NCI-H1417 treated with DMSO at 0.1 percent for 48 hours (cell line): ENCODE results near the gene ZCCHC24.

ENCODE experiments used
- DNase-seq: peaks from one replicate; lab custom pipeline; 2025; lab: John Stamatoyannopoulos, UW

ZCCHC24 gene

DNA sequence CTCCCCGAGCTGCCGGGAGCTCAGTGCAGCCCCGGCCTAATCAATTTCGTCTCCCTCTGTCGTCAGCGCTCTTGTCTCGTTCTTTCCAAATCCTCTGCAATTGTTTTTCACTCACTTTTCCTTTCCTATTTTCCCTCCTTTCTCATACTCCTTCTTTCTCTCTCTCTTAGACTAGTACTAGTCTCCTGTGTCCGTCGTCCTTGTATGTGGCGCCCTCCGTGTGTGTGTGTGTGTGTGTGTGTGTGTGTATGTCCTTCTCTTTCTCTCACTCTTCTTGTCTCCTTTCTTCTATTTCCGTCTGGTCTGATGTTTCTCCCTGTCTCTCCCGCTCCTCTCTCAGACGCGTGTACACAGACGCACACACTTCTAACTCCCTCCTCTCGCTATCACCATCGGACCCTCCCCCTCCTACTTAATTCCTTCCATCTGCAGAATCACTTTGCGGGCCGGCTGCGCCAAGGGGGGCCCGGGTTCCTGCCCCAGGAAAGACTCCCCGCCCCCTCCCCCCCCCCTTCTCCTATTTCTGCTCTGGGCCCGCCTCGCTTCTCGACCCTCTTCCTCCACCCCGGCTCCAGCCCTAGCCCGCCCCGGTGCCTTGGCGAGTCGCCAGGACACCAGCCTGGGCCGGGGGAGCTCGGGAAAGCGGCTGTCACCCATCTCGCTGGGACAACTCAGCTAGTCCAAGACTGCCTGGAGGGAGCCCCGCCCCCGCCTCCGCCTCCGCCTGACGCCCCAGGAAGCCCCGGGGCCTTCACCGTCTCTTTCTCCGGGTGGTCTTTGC lies 743 bp upstream of the ZCCHC24 start:
- no peak for DNase-seq

DNA sequence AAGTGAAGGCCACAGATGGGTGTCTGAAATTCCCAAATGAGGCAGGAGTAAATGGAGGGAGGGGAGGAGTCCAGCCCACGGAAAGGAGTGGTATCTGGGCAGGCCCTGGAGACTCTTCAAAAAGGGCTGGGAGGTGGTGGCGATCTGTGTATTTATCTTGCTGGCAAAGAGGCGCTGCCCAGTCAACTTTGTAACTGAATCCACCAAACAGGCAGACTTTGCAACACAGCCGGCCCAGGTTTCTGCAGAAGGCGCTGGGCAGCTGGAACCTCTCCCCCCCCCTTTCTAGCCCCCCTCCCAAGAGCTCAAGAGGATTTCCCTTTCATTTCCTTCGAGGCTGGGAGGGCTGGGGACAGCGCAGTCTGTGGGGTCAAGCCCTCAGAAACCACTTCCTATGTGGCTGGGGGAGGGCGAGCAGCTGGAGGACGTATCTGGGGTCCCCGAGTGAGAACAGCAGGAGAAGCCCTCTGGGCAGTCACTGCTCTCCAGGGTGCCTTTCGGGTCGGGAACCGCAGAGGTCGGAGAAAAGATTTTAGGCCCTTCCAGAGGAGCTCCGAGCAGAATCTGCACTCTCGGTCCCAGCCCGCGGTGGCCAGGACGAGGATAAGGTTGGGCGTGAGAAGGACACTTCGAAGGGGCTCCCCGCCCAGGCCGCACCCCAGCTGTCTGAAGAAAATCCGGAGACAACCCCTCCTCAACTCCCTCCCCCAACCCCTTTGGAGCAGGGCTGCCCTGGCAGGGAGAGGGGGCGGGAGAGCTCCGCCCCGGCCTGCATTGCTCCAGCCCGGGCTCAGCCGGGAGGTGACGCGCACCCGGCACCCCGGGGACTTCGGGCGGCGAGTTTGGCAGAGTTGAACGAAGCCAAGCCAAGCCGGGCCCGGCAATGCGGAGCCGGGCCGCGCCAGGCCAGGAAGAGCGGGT lies 965 bp downstream of the ZCCHC24 start:
- no peak for DNase-seq

DNA sequence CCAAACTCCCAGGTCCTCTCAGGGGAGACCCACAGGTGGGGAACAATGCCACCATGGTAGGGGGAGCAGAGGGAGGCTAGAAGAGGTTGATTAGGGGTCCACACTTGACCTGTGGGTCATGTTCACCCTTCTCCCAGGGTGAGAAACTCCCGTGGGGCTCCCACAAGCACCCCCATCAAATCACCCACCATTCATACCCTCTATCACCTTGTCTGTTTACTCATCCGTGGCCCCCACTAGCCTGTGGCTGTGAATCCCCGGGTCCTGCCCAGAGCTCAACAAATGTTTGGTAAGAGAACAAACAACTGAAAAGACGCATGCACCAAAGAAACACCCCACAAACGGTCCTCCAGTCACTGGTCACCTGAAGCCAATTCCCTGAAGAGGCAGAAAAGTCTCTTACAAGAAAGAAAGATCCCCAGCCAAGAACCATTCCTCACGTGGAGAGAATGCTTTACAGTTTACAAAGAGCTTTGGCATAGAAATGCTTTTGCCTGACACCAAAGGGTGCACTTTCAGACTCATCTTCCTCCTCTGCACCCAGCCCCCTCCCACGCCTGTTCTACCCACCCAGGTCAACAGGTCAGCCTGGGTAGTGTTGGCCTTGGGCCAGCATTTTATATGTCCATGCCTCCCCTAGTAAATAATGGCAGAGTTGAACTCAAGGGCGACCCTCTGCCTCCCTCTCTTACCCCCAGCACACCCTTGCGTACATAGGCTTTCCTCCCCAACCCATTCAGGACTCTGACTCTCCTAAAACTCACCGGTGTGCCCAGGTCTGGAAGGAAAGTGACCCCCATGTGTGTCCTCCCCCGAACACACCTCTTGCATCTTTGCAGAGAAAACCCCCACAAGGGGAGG lies 1.9 kb downstream of the ZCCHC24 start:
- no peak for DNase-seq

DNA sequence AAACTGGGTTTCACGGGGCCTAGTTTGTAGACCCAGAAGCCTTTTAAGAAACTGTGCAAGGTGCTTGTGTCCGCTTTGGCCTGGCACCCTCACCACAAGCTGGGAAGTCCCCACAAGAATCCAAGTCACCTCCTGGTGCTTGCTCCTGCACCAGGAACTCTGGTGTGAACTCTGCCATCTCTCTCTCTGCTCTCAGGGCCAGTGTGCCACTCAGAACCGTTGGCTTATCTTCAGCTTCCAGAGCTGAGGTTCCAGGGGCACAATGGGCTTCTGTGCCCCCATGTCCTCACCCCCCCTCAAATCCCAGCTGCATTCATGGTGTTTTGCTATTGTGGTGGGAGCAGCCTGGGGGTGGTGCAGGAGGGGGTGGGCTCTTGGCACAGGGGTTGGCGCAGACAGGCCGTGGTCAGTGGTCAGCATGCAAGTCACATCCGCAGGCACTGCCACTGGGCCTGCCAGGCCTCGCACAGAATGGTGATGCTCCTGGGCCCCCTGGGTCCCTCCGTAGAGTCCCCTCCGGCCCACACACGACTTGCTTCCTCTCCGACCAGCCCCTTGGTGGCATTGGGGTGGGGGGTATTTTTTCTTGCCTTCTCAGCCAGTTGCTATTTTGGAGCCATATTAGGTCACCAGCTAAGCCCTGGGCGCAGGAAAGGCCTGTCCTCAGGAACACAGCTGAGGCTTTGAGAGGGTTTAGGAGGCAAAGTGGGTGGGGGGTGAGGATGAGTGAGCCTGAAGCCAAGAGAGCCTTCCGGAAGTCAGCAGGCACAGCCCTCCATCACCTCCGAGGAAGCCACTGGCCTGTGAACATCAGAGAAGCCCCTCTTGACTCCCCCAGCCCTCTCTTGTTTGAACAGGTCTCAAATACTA lies 3.0 kb downstream of the ZCCHC24 start:
- no peak for DNase-seq

DNA sequence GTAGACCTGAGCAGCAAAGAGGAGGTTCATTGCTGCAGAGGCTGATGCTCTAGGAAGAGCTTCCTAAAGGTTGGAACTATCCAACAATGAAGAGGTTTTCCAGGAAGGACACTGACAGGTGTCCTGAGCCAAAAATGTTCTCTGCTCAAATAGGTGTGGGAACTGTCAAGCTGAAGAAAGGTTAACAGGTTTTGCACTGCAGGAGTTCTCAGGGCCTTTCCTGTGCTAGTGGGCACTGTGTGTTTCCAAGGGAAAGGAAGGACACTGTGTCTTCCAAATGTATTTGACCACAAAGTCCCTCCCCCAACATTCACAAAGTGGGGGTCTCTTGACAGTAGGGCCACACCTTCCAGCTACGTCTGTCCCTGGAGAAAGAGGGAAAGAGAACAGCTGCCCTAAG lies 4.0 kb downstream of the ZCCHC24 start:
- DNase-seq: no peak

DNA sequence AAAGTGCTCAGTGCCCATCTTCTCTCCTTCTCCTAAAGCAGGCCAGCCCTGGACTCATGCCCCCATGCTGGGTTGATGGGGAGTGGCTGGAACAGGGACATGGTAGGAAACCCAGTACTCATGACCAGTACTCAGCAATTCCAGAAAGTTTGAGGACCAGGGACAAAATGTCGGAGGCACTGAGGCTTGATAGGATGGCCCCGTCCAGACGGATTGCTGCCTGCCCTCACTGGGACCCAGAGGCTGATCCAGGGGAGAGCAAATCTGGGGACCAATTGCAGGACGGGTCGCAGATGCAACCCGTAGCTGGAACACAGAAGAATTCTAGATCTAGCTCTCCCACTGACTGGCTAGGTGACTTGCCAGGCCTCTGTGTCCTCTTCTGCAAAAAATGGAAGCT lies 5.1 kb downstream of the ZCCHC24 start:
- no peak for DNase-seq

DNA sequence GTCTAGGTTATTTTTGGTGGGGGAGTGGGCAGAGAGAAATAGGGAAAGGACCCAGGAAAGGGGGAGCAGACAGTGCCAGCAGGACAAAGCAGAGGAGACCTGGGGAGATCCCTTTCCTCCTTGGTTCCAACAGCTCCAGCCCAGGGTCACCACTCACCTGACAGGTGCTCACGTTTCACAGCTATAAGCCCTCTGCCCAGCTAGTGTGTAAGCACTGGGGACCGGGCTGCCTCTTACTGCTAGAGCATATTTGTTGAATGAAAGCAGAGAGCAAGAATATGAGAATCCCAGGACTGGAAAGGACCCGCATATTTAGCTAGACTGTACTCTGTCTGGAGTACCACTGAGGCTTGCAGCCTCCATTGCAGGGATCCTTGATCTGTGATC lies 6.7 kb downstream of the ZCCHC24 start:
- DNase-seq: no peak

DNA sequence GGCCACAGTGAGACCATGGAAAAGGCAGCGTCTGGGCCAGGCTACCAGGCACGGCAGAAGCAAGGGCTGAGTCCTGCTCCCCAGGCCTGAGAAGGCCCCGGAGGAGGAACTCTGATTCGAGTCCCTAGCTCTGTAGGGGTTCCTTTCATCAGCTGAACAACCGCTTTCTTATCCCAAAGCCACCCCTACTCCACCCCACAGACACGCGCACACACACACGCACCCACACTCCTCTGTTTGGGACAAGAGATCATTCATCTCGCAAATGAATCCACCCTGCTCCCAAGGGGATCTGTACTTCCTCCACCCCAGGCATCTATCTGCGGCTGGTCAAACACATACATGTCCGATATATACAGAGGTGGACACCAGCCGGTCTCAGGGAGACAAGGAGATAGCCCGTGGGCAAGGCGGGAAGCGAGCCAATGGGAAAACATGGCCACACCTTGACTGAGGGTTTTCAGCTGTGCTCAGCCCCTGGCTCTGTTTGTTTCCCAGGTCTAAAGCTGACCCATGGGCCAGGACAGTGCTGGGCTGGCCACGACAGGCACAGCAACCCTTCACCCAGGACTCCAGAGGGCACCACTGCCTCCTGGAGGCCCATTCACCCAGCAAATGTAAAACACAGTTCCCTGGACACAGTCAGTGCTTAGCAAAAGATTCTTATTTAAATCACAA lies 7.3 kb downstream of the ZCCHC24 start:
- DNase-seq: no peak

DNA sequence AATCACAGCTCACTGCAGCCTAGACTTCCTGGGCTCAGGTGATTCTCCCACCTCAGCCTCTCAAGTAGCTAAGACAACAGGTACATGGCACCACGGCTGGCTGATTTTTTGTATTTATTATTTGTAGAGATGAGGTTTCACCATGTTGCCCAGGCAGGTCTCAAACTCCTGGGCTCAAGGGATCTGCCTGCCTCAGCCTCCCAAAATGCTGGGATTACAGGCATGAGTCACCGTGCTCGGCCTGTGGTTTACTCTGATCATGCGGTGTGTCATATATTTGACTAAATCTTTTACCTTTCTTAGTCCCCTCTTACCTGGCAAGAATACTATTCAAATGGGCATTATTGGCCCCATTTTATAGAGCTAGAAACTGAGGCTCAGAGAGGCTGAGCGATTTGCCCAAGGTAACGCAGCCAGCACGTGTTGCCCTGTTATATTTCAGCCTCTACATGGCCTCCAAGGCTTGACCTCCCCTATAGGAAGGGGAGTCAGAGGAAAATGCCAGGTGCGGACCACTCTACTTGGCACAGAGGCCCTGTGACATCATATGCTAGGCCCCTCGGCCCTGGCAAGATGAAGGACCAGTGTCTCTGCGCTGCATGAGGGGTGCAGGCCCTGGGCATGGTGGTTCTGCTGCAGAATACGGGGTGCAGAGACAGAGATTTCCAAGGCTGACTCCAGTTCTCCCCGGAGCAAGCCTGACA lies 8.2 kb downstream of the ZCCHC24 start:
- DNase-seq: no peak

DNA sequence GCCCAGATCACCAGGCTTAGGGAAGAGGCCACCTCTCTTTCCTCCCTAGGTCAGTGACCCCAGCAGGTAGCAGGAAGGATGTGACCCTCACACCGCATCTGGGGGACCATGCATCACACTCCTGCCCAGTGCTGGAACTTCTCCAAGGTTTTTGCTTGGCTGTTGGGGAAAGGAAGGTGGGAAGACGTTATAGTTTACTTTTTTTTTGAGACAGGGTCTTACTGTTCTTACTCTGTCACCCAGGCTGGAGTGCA lies 8.6 kb downstream of the ZCCHC24 start:
- DNase-seq: no peak

DNA sequence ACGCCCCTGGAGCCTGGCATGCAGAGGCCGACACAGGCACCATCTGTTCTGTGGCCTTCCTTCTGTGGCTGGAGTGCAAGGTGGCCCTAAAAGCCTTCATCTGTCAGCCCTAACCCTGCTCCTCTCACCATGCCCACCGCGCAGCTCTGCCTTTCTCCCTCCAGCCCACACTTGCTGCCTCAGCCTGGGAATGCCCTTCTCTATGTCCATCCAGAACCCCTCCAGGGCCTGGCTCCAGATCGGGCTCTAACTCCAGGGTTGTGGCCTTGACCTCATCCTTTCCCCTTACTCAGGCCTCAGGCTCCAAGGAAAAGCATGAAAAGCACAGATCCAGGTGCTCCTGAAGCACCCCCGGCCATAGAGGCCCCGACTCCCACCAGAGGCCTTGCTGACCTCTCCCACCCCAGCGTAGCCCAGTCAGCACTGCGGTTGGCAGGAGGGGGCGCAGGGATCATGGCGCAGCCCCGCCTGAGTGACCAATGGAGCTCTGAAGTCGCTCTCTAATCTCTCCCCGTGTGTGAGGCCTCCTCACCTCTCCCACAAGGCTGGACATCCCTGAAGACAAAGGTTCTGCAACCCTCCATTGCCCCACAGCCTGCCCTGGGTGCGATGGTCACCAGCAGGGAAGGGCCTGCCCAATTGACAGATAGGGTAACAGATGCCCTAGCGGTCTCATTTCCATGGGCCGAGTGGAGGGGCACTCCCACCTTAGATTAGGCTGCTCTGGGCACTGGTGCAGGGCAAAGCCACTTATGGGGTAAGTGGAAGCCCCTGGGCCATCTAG lies 9.2 kb downstream of the ZCCHC24 start:
- DNase-seq: no peak

DNA sequence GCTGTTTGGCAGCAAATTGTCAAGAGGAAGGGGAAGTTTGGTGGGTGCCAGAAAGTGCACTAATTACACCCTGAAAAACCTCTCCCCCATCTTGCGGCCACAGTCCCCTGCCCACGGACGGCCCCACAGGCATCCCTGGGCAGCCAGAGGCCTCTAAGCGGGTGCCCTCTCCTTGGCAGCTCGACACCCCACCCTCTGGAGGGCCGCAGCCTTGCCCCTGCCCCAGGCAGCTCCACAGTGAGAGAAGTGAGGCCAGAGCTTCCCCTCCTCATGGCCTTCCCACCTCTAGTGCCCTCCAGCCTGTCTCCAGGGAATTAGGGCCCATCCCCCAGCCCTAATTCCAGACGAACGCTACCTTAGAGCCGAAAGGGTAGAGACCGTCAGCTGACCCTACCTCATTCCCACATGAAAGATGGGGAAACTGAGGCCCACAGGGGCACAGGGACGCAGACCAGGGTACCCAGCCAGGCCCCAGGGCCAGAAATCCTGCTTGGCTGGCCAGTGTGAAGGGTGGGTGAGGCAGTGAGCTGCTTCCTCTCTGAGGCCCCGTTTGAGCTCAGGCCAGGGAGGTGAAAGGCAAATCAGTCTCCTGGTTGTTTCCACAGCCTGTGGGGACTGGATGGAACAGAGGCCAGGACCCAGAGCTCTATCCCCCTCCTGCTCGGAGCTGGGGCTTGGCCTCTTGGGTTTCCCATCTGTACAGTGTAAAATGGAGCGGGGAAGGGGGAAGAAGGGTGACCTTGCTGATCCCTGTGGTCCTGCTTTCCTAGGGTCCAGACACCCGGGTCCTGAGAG lies 10.0 kb downstream of the ZCCHC24 start:
- no peak for DNase-seq

DNA sequence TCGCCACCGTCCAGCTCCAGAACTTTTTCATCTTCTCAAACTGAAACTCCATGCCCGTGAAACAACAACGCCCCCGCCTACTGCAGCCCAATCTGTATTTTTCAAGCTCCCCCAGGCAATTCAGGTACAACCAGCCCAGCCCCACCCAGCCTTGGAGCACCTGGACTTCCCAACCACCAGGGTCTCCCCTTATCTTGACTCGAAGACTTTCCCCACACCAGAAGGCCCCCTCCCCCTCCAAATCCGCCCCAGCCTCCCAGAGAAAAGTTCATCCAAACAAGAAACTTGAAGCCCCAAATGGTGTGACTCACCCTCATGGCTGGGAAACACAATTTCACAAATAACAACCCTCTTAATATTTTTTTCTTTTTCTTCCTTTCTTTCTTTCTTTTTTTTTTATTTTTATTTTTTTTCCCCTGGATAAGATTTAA lies 10.6 kb downstream of the ZCCHC24 start:
- no peak for DNase-seq

DNA sequence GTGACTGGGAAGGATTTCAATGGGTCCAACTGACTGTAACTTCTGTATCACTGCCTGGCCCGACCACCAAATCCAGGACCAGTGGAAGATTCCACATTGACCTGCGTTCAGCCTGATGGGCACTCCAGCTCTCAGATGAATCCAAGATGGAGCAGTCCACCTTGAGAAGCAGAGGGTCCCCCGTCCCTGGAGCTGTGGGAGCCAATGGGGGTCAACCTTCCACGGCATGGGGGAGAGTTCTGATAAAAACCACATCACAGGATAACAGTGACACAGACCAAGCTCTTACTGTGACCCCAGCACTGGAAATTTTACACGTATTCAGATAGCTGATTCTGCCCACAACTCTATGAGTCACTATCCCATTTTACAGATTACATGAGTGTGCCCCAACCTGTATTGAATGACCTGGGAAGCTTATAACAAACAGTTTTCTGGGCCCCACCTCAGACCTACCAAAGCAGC lies 11.2 kb downstream of the ZCCHC24 start:
- no peak for DNase-seq

DNA sequence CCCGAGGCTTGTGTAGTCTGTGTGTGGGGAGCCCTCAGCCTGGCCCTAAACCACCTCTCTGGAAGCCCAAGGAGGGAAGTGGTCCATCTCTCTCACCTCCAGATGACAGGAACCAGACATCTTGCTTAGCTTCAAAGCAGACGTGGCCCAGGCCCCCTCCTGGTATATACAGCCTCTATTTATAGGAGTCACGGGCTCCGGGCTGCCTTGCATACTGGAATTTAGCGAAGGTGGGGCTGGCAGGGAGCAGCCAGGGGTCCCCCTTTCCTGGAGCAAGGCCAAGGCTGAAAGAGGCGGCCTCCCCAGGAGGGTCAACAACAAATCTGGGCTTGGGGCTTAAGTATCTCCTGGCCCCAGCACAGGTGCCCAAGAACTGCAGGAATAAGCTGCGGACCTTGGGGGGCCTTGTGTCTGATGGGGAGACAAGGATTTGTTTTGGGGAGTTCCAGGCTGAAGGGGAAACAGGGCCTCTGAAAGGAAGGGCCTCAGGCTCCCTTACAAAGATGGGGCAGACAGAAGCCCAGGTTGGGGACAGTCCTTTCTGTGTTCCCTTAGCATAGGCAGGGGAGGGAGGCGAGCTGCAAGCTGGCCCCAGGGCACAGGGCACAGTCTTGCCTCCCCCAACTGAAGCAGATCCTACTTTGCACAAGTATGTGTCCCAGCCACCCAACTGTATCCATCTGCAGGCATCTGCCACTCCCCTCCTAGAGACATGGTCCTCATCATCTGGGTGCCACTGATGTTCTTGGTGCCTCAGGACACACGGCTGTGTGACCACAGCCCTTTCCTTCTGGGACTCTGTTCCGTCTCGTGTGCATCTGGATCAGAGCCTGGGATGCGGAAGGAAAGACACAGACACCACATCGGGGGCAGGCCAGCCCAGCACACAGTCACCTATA lies 11.9 kb downstream of the ZCCHC24 start:
- DNase-seq: no peak

DNA sequence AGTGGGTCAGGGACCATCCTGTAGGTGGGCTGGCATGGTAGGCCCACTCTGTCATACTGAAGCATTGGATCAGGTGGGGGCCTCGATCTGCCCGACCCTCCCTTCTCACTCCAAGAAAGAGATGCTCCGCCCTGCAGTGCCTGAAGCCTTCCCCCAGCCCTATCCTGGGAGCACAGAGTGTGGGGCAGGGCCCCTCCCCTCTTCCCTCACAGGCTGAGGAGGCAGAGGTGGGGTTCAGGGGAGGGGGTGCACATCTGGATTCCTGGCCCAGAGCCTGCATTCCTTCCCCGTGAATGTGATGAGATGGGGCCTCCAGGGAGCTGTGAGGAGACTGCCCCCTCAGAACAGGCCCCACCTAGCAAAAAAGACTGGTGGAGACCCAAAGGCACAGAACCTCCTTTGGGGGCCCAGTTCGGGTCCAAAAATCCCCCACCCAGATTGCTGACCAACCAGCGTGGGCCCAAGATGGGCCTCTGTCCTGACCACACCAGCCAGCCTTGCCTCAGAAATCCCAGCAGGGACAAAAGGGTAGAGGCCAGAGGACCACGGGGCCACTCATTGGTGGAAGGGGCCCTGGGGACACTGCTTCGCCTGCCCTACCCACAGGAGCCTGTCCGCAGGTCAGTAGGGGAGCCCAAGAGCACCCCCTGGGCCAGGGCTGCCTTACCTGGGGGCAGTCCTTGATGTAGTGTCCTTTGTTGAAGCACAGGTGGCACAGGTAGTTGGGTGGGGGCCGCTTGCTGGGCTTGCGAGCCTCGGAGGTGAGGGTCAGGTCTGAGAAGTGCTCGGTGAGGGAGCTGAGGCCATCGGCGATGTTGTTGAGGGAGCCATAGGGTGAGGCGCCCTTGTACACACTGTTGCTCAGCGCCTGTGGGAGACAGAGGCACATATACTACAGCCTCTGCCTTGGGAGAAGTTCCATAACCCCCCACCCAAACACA lies 13.3 kb downstream of the ZCCHC24 start:
- no peak for DNase-seq
